CD4-positive, alpha-beta T cell treated with Interleukin-1 beta for 1 hour (primary cell): ENCODE data around the gene FAM151B.

ENCODE experiments used
- DNase-seq, 2 donors: peaks; one replicate each; pipeline ENCODE4 v3.0.0-alpha.2; 2020 to 2022

FAM151B gene

GRCh38 chr5:80591352-80591751 lies 103.5 kb downstream of the FAM151B start:
- no peak for DNase-seq

- no peak for DNase-seq
Measured at GRCh38 chr5:80592105-80592504, 104.2 kb downstream of the FAM151B start.
